ENCODE data around the gene ANO6. TPM values are rescaled to one million over a fixed set of nuclear protein-coding genes. Genes with fewer than 3 reads are reported as not detected.

ANO6 gene
- total and polyA plus RNA-seq, 11 donors = 9.0 to 57.2 (median 46.0) TPM

GRCh38 chr12:45354399-45354798 lies 138.5 kb downstream of the ANO6 start:
- Histone ChIP-seq H3K27ac (no peak overlapping the region), H3K4me3 (no peak overlapping the region), H3K36me3 (peaks cover 0 to 62% (median 44%) of the 10 kb centered on the region in 9 donors), H3K27me3 (no peaks in the 10 kb centered on the region), H3K4me1 (peaks cover 0 to 29% (median 21%) of the 10 kb centered on the region in 12 donors), H3K9me3 (no peaks in the 10 kb centered on the region)
- intact Hi-C loops (cut with DNase I) = loop anchor here in 2 of 10 donors (10.0 kb wide), 1 partner anchor 140 kb away; the partner anchor contains the start of gene ANO6 (in 2 of the 2)
- no peak for DNase-seq
- no peak for TF ChIP-seq POLR2A (IDR thresholded peaks at IDR 0.05)
- no peak for TF ChIP-seq CTCF (IDR thresholded peaks at IDR 0.05)
- no peak for ATAC-seq

GRCh38 chr12:45355730-45356129 lies 139.8 kb downstream of the ANO6 start:
- Histone ChIP-seq H3K36me3 (peaks cover 0 to 61% (median 43%) of the 10 kb centered on the region in 9 donors), H3K4me3 (no peak overlapping the region), H3K27ac (no peak overlapping the region), H3K4me1 (peaks cover 0 to 29% (median 21%) of the 10 kb centered on the region in 12 donors), H3K9me3 (no peaks in the 10 kb centered on the region), H3K27me3 (no peaks in the 10 kb centered on the region)
- ATAC-seq = no peak
- WGBS, 4 donors = 83 to 95% (median 87%) methylated on average over 3 of the region's 3 CpGs
- intact Hi-C loops (cut with DNase I) = loop anchor here in 2 of 10 donors (10.0 kb wide), 1 partner anchor 141 kb away; the partner anchor contains the start of gene ANO6 (in 2 of the 2)
- no peak for TF ChIP-seq POLR2A (IDR thresholded peaks at IDR 0.05)
- TF ChIP-seq CTCF (IDR thresholded peaks at IDR 0.05) = no peak
- DNase-seq = no peak

- peak overlapping the region in 10 of 12 donors; percentile 2 to 60 (median 36) for H3K27ac ChIP-seq
- WGBS, 4 donors = 75 to 79% (median 78%) methylated on average over 4 of the region's 4 CpGs
- TF ChIP-seq CTCF (IDR thresholded peaks at IDR 0.05) (no peak), POLR2A (IDR thresholded peaks at IDR 0.05) (no peak)
- H3K27me3 ChIP-seq = no peaks in the 10 kb centered on the region
- H3K9me3 ChIP-seq = peaks cover 0 to 8% (median under 1%) of the 10 kb centered on the region in 12 donors
- H3K4me1 ChIP-seq = peaks cover 0 to 29% (median 21%) of the 10 kb centered on the region in 12 donors
- DNase-seq (no peak), ATAC-seq (no peak)
- H3K4me3 ChIP-seq = no peak overlapping the region
- H3K36me3 ChIP-seq = peaks cover 0 to 48% (median 30%) of the 10 kb centered on the region in 9 donors
- intact Hi-C loops (cut with DNase I) = loop anchor here in 2 of 10 donors (10.0 kb wide), 1 partner anchor 142 kb away; the partner anchor contains the start of gene ANO6 (in 2 of the 2)
These were observed 141.1 kb downstream of the ANO6 start for GRCh38 chr12:45356822-45357538.
